Esophagus squamous epithelium (tissue), 4 donors: ENCODE data around the gene MAB21L4.

Source experiments
- POLR2A ChIP-seq, 4 donors: fragments of 450-650 bp; IDR thresholded peaks; one replicate each; pipeline ENCODE4 v1.6.1; 2017; ENCODE audit warnings: antibody characterized with exemption in 4 of 4, mild to moderate bottlenecking in 4 of 4, moderate library complexity in 3 of 4
- TF ChIP-seq, protein P1 (sequence below), 6 experiments: fragments of 450-650 bp in 4 of 6; fragments of 200-600 bp in 2 of 6; sonication (generic) in 2 of 6; IDR thresholded peaks; one replicate each; pipeline ENCODE4 v1.5.1; 2016 to 2019; ENCODE audit warnings: antibody characterized with exemption in 6 of 6, mild to moderate bottlenecking in 4 of 6, moderate library complexity in 4 of 6

DNA sequence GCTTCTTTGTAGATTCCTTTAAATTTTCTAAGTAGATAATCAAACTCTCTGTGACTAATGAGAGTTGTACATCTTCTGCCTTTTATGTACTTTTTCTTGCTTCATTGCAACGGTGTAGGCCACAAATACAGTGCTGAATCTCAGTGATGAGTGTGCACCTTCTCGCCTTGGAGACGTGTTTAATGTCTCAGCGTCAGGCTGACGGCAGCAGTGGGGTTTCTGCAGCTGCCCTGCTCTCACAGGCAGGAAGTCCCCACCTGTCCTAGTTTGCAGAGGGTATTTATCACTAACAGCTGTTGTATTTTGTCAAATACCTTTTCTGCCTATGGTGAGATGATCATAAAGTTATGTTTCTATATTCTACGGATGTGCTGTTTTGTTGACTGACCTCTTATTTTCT is 14.0 kb downstream of the MAB21L4 start:
- TF ChIP-seq, protein P1, sequence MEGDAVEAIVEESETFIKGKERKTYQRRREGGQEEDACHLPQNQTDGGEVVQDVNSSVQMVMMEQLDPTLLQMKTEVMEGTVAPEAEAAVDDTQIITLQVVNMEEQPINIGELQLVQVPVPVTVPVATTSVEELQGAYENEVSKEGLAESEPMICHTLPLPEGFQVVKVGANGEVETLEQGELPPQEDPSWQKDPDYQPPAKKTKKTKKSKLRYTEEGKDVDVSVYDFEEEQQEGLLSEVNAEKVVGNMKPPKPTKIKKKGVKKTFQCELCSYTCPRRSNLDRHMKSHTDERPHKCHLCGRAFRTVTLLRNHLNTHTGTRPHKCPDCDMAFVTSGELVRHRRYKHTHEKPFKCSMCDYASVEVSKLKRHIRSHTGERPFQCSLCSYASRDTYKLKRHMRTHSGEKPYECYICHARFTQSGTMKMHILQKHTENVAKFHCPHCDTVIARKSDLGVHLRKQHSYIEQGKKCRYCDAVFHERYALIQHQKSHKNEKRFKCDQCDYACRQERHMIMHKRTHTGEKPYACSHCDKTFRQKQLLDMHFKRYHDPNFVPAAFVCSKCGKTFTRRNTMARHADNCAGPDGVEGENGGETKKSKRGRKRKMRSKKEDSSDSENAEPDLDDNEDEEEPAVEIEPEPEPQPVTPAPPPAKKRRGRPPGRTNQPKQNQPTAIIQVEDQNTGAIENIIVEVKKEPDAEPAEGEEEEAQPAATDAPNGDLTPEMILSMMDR (IDR thresholded peaks at IDR 0.05) = no peak
- TF ChIP-seq POLR2A (IDR thresholded peaks at IDR 0.05) = no peak
